Loucy (cell line): ENCODE measurements around the gene ADH5.

Source experiments
- H2AFZ ChIP-seq: fragments of 200-600 bp; sonication (generic); 2 replicates; pipeline ENCODE4 v1.6.0; 2016; ENCODE audit warnings: antibody characterized with exemption, mild to moderate bottlenecking, low read length, moderate library complexity
- H3F3A ChIP-seq: fragments of 200-600 bp; 2 replicates; pipeline ENCODE4 v1.6.0; 2016; ENCODE audit warnings: antibody characterized with exemption, low read depth, mild to moderate bottlenecking
- H3K27me3 ChIP-seq: fragments of 200-600 bp; sonication (generic); 2 replicates; pipeline ENCODE4 v1.6.1; 2014; ENCODE audit warnings: low read length, mild to moderate bottlenecking; ENCODE audit not compliant: insufficient read depth, poor library complexity, severe bottlenecking
- H3K36me3 ChIP-seq: fragments of 200-600 bp; sonication (generic); 2 replicates; pipeline ENCODE4 v1.6.1; 2016; ENCODE audit warnings: low read length; ENCODE audit not compliant: insufficient read depth
- H3K4me1 ChIP-seq: fragments of 200-600 bp; sonication (generic); 2 replicates; pipeline ENCODE4 v1.5.1; 2014; ENCODE audit warnings: low read length, mild to moderate bottlenecking; ENCODE audit not compliant: insufficient read depth, poor library complexity, severe bottlenecking
- H3K4me2 ChIP-seq: fragments of 200-600 bp; sonication (generic); 2 replicates; pipeline ENCODE4 v1.6.0; 2014; ENCODE audit warnings: antibody characterized with exemption, low read length, low read depth, mild to moderate bottlenecking; ENCODE audit not compliant: poor library complexity, severe bottlenecking
- H3K4me3 ChIP-seq: fragments of 200-600 bp; sonication (generic); 2 replicates; pipeline ENCODE4 v1.5.1; 2014; ENCODE audit warnings: low read length, mild to moderate bottlenecking, mixed read lengths; ENCODE audit not compliant: poor library complexity, severe bottlenecking
- H3K79me2 ChIP-seq: fragments of 200-600 bp; sonication (generic); 2 replicates; pipeline ENCODE4 v1.6.1; 2014; ENCODE audit warnings: low read length; ENCODE audit not compliant: insufficient read depth
- H3K9ac ChIP-seq: fragments of 200-600 bp; sonication (generic); 2 replicates; pipeline ENCODE4 v1.6.0; 2014; ENCODE audit warnings: mild to moderate bottlenecking, low read depth, low read length, moderate library complexity; ENCODE audit not compliant: poor library complexity, severe bottlenecking
- H3K9me2 ChIP-seq: fragments of 200-600 bp; sonication (generic); replicated peaks from 2 replicates; pipeline ENCODE4 v1.6.1; 2016; ENCODE audit warnings: low read depth, low read length, mixed read lengths
- H3K9me3 ChIP-seq: fragments of 200-600 bp; sonication (generic); 2 replicates; pipeline ENCODE4 v1.6.1; 2014; ENCODE audit warnings: mild to moderate bottlenecking, antibody characterized with exemption, low read length, low read depth; ENCODE audit not compliant: insufficient read depth
- H4K20me1 ChIP-seq: fragments of 200-600 bp; sonication (generic); 2 replicates; pipeline ENCODE4 v1.6.0; 2014; ENCODE audit warnings: antibody characterized with exemption, low read length, mild to moderate bottlenecking; ENCODE audit not compliant: insufficient read depth, poor library complexity, severe bottlenecking
- CTCF ChIP-seq: fragments of 200-600 bp; sonication (generic); conservative IDR thresholded peaks from 2 replicates; pipeline ENCODE4 v1.5.1; 2014; ENCODE audit warnings: mild to moderate bottlenecking, antibody characterized with exemption, low read length
- EZH2phosphoT487 ChIP-seq: fragments of 200-600 bp; IDR thresholded peaks from 2 replicates; pipeline ENCODE4 v1.6.1; 2018; ENCODE audit warnings: antibody characterized with exemption, mild to moderate bottlenecking, moderate library complexity, borderline replicate concordance

ADH5 gene

GRCh38 chr4:99029018-99029735, 59.4 kb downstream of the ADH5 start:
- peaks cover 98% of the 10 kb centered on the region for H3K79me2 ChIP-seq
- H3K4me3 ChIP-seq = no peak overlapping the region
- no peaks in the 10 kb centered on the region for H3K9me2 ChIP-seq
- TF ChIP-seq CTCF (no peak), EZH2phosphoT487 (no peak)
- H3K4me2 ChIP-seq = peak overlapping the region; percentile 27
- no peak overlapping the region for H3K9ac ChIP-seq
- peaks cover 26% of the 10 kb centered on the region; the same call in 1 of the 2 replicates for H3K36me3 ChIP-seq
- H3F3A ChIP-seq = peaks cover 5% of the 10 kb centered on the region; the same call in 1 of the 2 replicates
- peaks cover 43% of the 10 kb centered on the region for H4K20me1 ChIP-seq
- no peak overlapping the region for H2AFZ ChIP-seq
- no peaks in the 10 kb centered on the region for H3K9me3 ChIP-seq
- H3K27me3 ChIP-seq = no peaks in the 10 kb centered on the region
- H3K4me1 ChIP-seq = peaks cover 35% of the 10 kb centered on the region

DNA sequence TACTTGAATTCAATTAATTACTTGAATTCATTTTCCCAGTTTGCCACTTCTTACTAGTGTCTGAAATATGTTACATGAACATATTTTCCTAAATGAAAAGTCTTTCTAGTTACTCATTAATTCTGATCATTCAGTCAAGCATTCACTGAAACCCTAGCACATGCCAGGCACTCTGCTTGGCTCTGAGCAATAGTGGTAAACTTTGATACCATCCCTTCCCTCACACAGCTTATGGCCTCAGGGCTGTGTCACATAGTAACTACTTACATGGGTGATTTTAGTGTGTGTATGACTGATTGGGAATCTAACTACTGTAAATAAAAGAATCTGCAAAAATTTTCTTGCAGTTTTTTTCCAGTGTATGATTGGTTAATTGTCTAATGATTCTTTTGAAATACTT, 60.4 kb downstream of the ADH5 start:
- no peak overlapping the region for H2AFZ ChIP-seq
- no peak overlapping the region for H3K9ac ChIP-seq
- TF ChIP-seq EZH2phosphoT487 = no peak
- H3K9me3 ChIP-seq = no peaks in the 10 kb centered on the region
- peaks cover 44% of the 10 kb centered on the region for H4K20me1 ChIP-seq
- H3K27me3 ChIP-seq = no peaks in the 10 kb centered on the region
- H3K36me3 ChIP-seq = peaks cover 23% of the 10 kb centered on the region; the same call in 1 of the 2 replicates
- H3K9me2 ChIP-seq = no peaks in the 10 kb centered on the region
- peaks cover 97% of the 10 kb centered on the region for H3K79me2 ChIP-seq
- peaks cover 5% of the 10 kb centered on the region; the same call in 1 of the 2 replicates for H3F3A ChIP-seq
- peaks cover 38% of the 10 kb centered on the region for H3K4me1 ChIP-seq
- H3K4me3 ChIP-seq = no peak overlapping the region
- no peak overlapping the region for H3K4me2 ChIP-seq

DNA sequence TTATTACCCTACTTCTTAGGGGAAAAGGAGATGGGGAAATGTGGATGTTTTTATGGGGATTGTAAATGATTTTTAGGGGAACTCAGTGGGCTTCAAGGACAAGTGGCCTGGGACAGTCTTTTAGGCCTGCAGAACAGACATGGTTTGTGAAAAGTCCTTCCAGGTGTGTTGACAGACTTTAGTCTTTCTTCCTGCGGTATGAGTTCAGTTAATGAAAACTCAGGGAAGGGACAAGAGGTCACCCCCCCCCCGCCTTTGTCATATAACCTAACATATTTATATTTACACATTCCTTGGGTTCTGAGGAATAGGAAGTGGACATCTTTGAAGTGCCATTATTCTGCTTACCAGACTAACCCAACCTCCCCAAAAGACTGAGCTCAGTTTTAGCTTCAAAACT, 61.3 kb downstream of the ADH5 start:
- Histone ChIP-seq H3K4me2 (no peak overlapping the region), H3K9me2 (no peaks in the 10 kb centered on the region), H3K9ac (no peak overlapping the region), H3K27me3 (no peaks in the 10 kb centered on the region), H3K4me3 (no peak overlapping the region), H2AFZ (no peak overlapping the region), H3K79me2 (peaks cover 97% of the 10 kb centered on the region), H3K36me3 (peaks cover 24% of the 10 kb centered on the region; the same call in 1 of the 2 replicates), H3K4me1 (peaks cover 38% of the 10 kb centered on the region), H3F3A (peaks cover 5% of the 10 kb centered on the region; the same call in 1 of the 2 replicates), H3K9me3 (no peaks in the 10 kb centered on the region), H4K20me1 (peaks cover 44% of the 10 kb centered on the region)
- TF ChIP-seq EZH2phosphoT487 (no peak), CTCF (no peak)
